Heart right ventricle (tissue), 16 donors: ENCODE data around the gene KISS1R. TPM values are rescaled to one million over a fixed set of nuclear protein-coding genes. Genes with fewer than 3 reads are reported as not detected.

Experiments used
- ATAC-seq, 8 donors: fragments of 200-7000 bp; cut with Tn5 transposase; one replicate each; pipeline ENCODE4 v1.9.1; 2020; ENCODE audit warnings: mild to moderate bottlenecking in 8 of 8, moderate library complexity in 8 of 8, moderate number of reproducible peaks in 1 of 8
- DNase-seq, 2 donors: peaks; one replicate each; pipeline ENCODE4 v3.0.0-alpha.2; 2020
- H3K27ac ChIP-seq, 10 donors: fragments of 200-600 bp; sonication (generic) in 2 of 10; one replicate each; pipeline versions ENCODE4 v1.5.0 to v1.8.0; 2020 to 2022; ENCODE audit warnings: mild to moderate bottlenecking in 3 of 10
- H3K27me3 ChIP-seq, 7 donors: fragments of 200-600 bp; one replicate each; pipeline ENCODE4 v1.8.0; 2021 to 2022; ENCODE audit warnings: mild to moderate bottlenecking in 2 of 7
- H3K36me3 ChIP-seq, 9 donors: fragments of 200-600 bp; sonication (generic) in 1 of 9; one replicate each; pipeline versions ENCODE4 v1.5.0 to v1.8.0; 2020 to 2022; ENCODE audit warnings: mild to moderate bottlenecking in 2 of 9
- H3K4me1 ChIP-seq, 9 donors: fragments of 200-600 bp; sonication (generic) in 1 of 9; one replicate each; pipeline versions ENCODE4 v1.5.0 to v1.8.0; 2020 to 2022; ENCODE audit warnings: mild to moderate bottlenecking in 4 of 9
- H3K4me3 ChIP-seq, 10 donors: fragments of 200-600 bp; sonication (generic) in 2 of 10; one replicate each; pipeline versions ENCODE4 v1.5.0 to v1.8.0; 2020 to 2022; ENCODE audit warnings: mild to moderate bottlenecking in 7 of 10, moderate library complexity in 2 of 10
- H3K9me3 ChIP-seq, 11 donors: fragments of 200-600 bp in 10 of 11; sonication (generic) in 2 of 11; one replicate each; pipeline versions ENCODE4 v1.5.0 to v1.8.0; 2013 to 2022; ENCODE audit warnings: mild to moderate bottlenecking in 2 of 11, control low read depth in 1 of 11, moderate library complexity in 1 of 11
- WGBS, 2 donors: extraction: QIAGEN DNeasy Blood & Tissue Kit; methylation state at CpG; one replicate each; pipeline ENCODE4 v1.1.7; 2013; ENCODE audit warnings: inconsistent platforms in 1 of 2; 5-methylcytosine and 5-hydroxymethylcytosine counted together
- intact Hi-C, 10 donors: fragments of 100-400 bp; cut with DNase I; formaldehyde crosslinking; loops; one replicate each; pipeline versions ENCODE4 v1.11.1 to v1.14.2; 2022
- polyA plus RNA-seq, 2 donors: library from polyadenylated mRNA; stranded (reverse); fragments of 200-250 nt; gene quantifications; one replicate each; pipeline ENCODE4 v1.2.3, GENCODE V29; 2013
- total RNA-seq, 10 donors: library from RNA; stranded (reverse); fragmentation: NEBNext Ultra II Directional in 3 of 10; extraction: Animal tissue kit (Norgen Biotek cat#: 25700) in 3 of 10; gene quantifications; one replicate each; pipeline versions ENCODE4 v1.2.1 to v1.2.4, GENCODE V29; 2021 to 2023
- TF ChIP-seq, protein P1 (sequence below), 9 donors: fragments of 200-600 bp; sonication (generic) in 2 of 9; IDR thresholded peaks; one replicate each; pipeline versions ENCODE4 v1.5.0 to v1.8.0; 2021 to 2022; ENCODE audit warnings: antibody characterized with exemption in 9 of 9, mild to moderate bottlenecking in 5 of 9, moderate library complexity in 1 of 9
- donor health status: Arrhythmogenic right ventricular cardiomyopathy.
- donor health status: ischemic (EF 13 %, LVEDD 7.1; RV severe dilation, severe dysfunction).
- donor health status: healthy with polysubstance abuse.
- donor health status: DM: no; HTN: yes; CAD: no.
- donor health status: DM: no; HTN: no; CAD: no.
- donor health status: ischemic (EF 25% LVEDD 6.9; RV normal size, moderate dysfunction).
- donor health status: ischemic (EF 25% LVEDD 5.7; RV mildly dilated, moderate dysfunction).
- donor health status: healthy.
- donor health status: DM: yes; HTN: yes; CAD: no.
- donor health status: Ischemic cardiomyopathy.
- donor health status: ischemic (EF 35%, LVEDD 5.7; RV mildly dilated, moderate dysfunction).
- donor health status: nonischemic (EF 11% LVEDD 7.7; RV severe dilation, severe dysfunction).
- donor health status: DM: yes; HTN: yes; CAD: no.
- donor health status: PGD.
- donor health status: ischemic (EF 29% LVEDD 5.4; RV normal size, mild dysfunction).
- donor health status: nonischemic (EF 23%, LVEDD 6.1; RV moderate dilation, normal function).

KISS1R gene
- total and polyA plus RNA-seq, 12 donors, result not detected

DNA sequence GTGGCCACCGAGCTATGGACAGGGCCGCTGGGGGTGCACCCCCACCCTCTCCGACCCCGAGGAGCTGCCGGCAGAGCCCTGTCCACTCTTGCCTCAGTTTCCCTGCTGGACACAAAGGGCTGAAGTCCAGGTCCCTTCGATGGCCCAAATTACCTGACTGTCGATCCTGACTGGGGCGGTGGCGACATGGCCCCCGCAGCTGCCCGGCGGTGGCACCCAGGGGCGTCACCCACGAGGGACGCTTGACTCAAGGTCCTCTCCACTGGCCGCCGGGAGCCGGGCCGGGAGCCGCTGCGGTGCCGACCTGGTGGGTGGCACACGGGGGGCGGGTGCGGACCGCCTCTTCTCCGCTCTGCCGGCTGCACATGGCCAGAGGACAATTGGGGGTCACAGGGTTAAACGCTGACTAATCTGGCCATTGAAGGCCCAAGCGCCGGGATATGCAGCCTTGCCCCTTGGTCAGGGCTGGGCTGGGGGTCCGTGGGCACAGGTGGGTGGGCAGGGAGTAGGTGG, 25.1 kb downstream of the KISS1R start:
- intact Hi-C loops, result no loop called here
- ATAC-seq (no peak), DNase-seq (no peak)
- no peaks in the 10 kb centered on the region for H3K27me3 ChIP-seq
- peaks cover 0 to 4% (median 0%) of the 10 kb centered on the region in 11 donors for H3K9me3 ChIP-seq
- 92 to 94% methylated on average over 32 of the region's 32 CpGs for WGBS, 2 donors
- H3K4me3 ChIP-seq, result no peak overlapping the region
- TF ChIP-seq, protein P1, sequence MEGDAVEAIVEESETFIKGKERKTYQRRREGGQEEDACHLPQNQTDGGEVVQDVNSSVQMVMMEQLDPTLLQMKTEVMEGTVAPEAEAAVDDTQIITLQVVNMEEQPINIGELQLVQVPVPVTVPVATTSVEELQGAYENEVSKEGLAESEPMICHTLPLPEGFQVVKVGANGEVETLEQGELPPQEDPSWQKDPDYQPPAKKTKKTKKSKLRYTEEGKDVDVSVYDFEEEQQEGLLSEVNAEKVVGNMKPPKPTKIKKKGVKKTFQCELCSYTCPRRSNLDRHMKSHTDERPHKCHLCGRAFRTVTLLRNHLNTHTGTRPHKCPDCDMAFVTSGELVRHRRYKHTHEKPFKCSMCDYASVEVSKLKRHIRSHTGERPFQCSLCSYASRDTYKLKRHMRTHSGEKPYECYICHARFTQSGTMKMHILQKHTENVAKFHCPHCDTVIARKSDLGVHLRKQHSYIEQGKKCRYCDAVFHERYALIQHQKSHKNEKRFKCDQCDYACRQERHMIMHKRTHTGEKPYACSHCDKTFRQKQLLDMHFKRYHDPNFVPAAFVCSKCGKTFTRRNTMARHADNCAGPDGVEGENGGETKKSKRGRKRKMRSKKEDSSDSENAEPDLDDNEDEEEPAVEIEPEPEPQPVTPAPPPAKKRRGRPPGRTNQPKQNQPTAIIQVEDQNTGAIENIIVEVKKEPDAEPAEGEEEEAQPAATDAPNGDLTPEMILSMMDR (IDR thresholded peaks at IDR 0.05), result no peak
- H3K36me3 ChIP-seq, result peaks cover 0 to 18% (median 0%) of the 10 kb centered on the region in 9 donors
- H3K27ac ChIP-seq, result no peak overlapping the region
- H3K4me1 ChIP-seq, result peaks cover 0 to 23% (median 4%) of the 10 kb centered on the region in 9 donors

DNA sequence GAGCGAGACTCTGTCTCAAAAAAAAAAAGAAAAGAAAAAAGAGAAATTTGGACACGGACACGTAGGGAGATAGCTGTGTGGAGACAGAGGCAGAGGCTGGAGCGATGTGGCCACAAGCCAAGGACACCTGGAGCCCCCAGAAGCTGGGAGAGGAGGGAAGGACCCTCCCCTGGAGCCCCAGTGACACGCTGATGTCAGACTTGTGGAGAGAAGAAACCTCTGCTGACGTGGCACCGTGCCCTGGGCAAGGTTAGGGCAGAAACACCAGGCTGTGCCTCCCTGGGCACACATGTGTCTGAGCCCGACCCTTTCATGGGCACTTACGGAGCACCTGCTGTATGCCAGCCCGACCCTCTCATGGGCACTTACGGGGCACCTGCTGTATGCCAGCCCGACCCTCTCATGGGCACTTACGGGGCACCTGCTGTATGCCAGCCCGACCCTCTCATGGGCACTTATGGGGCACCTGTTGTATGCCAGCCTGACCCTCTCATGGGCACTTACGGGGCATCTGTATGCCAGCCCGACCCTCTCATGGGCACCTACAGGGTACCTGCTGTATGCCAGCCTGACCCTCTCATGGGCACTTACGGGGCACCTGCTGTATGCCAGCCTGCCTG, 26.5 kb downstream of the KISS1R start:
- intact Hi-C loops, result no loop called here
- 97 to 98% methylated on average over 17 of the region's 17 CpGs for WGBS, 2 donors
- Histone ChIP-seq H3K27me3 (no peaks in the 10 kb centered on the region), H3K4me1 (peaks cover 0 to 35% (median 4%) of the 10 kb centered on the region in 9 donors), H3K27ac (no peak overlapping the region), H3K9me3 (peaks cover 0 to 4% (median 0%) of the 10 kb centered on the region in 11 donors), H3K4me3 (no peak overlapping the region), H3K36me3 (peaks cover 0 to 25% (median 0%) of the 10 kb centered on the region in 9 donors)
- TF ChIP-seq, protein P1 (IDR thresholded peaks at IDR 0.05), result no peak
- DNase-seq (no peak), ATAC-seq (no peak)

DNA sequence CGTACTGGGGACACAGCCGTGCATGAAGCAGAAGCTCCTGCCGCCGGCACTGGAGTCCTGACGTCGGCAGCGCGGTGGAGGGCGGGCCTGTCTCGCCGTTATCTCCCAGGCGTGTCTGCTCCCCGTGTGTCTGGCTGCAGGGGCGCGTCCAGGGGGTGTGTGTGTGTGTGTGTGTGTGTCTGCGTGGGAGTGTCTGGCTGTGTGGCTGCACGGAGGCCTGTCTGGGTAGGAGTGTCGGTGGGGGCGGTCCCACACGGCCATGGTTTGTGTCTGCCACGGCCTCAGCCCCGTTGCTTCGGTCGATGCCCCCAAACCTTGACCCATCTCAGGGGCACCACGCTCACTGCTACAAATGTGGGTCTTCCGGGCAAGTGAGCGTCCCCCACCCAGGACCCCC, 27.0 kb downstream of the KISS1R start:
- WGBS, 2 donors, result 63 to 64% methylated on average over 27 of the region's 27 CpGs
- H3K4me3 ChIP-seq, result no peak overlapping the region
- H3K27me3 ChIP-seq, result no peaks in the 10 kb centered on the region
- H3K4me1 ChIP-seq, result peaks cover 0 to 35% (median 4%) of the 10 kb centered on the region in 9 donors
- peaks cover 0 to 4% (median 0%) of the 10 kb centered on the region in 11 donors for H3K9me3 ChIP-seq
- TF ChIP-seq, protein P1 (IDR thresholded peaks at IDR 0.05), result no peak
- DNase-seq (no peak), ATAC-seq (no peak)
- peaks cover 0 to 25% (median 0%) of the 10 kb centered on the region in 9 donors for H3K36me3 ChIP-seq
- H3K27ac ChIP-seq, result no peak overlapping the region
- intact Hi-C loops, result no loop called here

DNA sequence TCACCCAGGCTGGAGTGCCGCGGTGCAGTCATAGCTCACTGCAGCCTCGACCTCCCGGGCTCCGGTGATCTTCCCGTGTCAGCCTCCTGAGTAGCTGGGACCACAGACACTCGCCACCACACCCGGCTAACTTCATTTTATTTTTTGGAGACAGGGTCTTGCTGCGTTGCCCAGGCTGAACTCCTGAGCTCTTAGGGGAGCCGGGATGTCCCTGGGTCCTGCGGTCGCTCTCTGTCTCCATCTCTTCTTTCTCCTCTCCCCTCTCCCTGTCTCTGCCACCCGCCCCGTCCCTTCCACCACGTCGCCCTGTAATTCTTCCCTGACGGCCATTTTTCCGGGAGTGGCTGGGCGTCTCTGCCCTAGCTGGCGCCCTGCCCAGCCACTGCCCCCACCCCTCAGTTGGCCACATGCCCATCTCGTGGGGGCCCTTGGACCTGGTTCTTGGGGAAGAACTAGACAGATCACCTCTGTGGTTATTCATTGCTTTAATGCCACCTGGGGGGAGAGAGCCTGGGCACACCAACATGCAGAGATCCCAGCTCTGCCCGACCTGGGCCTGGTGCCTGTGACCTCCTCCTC, 27.6 kb downstream of the KISS1R start:
- no peak for DNase-seq
- 78 to 83% methylated on average over 22 of the region's 22 CpGs for WGBS, 2 donors
- H3K36me3 ChIP-seq, result peaks cover 0 to 20% (median 0%) of the 10 kb centered on the region in 9 donors
- TF ChIP-seq, protein P1 (IDR thresholded peaks at IDR 0.05), result no peak
- H3K4me1 ChIP-seq, result peaks cover 0 to 30% (median 4%) of the 10 kb centered on the region in 9 donors
- no peaks in the 10 kb centered on the region for H3K27me3 ChIP-seq
- H3K9me3 ChIP-seq, result peaks cover 0 to 4% (median 0%) of the 10 kb centered on the region in 11 donors
- ATAC-seq, result no peak
- H3K4me3 ChIP-seq, result no peak overlapping the region
- intact Hi-C loops, result no loop called here
- H3K27ac ChIP-seq, result no peak overlapping the region
